ENCODE measurements around the gene SGK1.
A peak's percentile ranks its signal among the peaks of the same experiment; 100 is the strongest.

Gene SGK1

DNA sequence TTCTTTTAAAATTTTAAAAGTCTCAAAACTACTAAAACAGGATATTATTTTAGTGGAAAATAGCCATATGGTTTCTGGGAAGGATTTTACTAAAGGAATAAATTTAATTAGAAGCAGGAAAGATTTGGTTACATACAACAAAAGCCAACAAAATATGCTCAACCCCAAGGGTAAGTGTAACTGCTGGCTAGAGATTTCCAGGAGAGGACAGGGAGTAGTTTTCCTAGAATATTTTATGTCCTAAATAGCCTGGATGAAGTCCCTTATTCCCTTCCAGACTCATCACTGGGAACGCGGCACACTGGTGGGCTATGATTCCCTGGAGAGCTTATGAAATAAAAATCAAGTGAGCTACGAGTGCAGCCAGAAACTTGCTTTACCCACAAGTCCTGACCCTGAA is 66.6 kb downstream of the SGK1 start:
- no peak overlapping the region for H3K4me3 ChIP-seq (ENCODE audit: control insufficient read depth, low read depth, low read length)
- TF ChIP-seq, protein P1, sequence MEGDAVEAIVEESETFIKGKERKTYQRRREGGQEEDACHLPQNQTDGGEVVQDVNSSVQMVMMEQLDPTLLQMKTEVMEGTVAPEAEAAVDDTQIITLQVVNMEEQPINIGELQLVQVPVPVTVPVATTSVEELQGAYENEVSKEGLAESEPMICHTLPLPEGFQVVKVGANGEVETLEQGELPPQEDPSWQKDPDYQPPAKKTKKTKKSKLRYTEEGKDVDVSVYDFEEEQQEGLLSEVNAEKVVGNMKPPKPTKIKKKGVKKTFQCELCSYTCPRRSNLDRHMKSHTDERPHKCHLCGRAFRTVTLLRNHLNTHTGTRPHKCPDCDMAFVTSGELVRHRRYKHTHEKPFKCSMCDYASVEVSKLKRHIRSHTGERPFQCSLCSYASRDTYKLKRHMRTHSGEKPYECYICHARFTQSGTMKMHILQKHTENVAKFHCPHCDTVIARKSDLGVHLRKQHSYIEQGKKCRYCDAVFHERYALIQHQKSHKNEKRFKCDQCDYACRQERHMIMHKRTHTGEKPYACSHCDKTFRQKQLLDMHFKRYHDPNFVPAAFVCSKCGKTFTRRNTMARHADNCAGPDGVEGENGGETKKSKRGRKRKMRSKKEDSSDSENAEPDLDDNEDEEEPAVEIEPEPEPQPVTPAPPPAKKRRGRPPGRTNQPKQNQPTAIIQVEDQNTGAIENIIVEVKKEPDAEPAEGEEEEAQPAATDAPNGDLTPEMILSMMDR (conservative IDR thresholded peaks at IDR 0.05; ENCODE audit: control insufficient read depth, insufficient read depth, low read depth, low read length): no peak
- DNase-seq (ENCODE audit: low read depth): no peak

DNA sequence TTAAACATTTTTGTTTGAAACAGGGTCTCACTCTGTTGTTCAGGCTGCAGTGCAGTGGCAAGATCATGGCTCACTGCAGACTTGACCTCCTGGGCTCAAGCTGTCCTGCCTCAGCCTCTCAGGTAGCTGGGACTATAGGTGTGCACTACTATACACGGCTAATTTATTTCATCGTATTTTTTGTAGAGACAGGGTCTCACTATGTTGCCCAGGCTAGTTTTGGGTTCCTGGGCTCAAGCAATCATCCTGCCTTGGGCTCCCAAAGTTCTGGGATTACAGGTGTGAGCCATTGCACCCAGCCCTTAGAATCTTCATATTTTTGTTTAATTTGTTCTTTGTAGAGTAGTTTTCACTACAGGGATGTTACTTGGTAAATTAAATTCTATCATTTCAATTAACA is 67.1 kb downstream of the SGK1 start:
- TF ChIP-seq, protein P1 (conservative IDR thresholded peaks at IDR 0.05; ENCODE audit: control insufficient read depth, insufficient read depth, low read depth, low read length): no peak
- no peak for DNase-seq (ENCODE audit: low read depth)
- no peak overlapping the region for H3K4me3 ChIP-seq (ENCODE audit: control insufficient read depth, low read depth, low read length)

DNA sequence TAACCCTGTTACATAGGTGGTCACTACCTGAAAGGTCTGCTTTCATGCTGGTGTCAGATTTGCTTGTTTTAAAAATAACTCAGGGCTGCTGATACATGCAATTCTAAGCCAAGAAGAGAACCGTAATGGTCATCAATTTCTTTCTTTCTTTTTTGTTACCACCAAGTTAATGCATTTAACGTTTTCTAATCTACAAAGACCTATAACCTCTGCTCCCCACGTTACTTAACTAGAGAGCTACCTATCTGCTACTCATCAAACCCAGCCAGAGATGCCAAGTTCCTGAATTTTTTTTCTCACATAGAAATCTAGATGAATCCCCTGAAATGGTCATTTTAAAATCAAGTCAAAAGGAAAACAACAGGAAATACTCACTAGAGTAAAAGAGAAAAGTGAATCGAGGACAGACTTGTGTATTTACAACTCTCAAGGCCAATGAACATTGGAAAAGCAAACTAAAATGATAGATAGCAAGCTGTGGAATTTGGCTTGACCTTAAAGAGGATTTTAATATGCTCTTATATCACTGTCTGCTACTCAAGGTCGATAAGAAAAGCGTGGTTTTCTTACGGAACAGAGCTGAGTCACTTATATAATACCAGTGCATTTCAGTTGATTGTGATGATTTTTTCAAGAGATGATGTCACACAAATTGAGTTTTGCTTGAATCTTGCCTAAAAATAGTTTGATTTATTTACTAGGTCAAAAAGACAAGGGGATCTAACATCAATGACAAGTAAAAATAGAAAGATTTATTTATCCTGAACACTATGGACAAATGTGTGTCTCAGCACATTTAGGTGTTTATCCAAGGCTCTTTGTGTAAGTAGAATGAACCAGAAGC is 67.9 kb downstream of the SGK1 start:
- H3K4me3 ChIP-seq (ENCODE audit: control insufficient read depth, low read depth, low read length): no peak overlapping the region
- DNase-seq (ENCODE audit: low read depth): peak; percentile 57
- TF ChIP-seq, protein P1 (conservative IDR thresholded peaks at IDR 0.05; ENCODE audit: control insufficient read depth, insufficient read depth, low read depth, low read length): no peak

DNA sequence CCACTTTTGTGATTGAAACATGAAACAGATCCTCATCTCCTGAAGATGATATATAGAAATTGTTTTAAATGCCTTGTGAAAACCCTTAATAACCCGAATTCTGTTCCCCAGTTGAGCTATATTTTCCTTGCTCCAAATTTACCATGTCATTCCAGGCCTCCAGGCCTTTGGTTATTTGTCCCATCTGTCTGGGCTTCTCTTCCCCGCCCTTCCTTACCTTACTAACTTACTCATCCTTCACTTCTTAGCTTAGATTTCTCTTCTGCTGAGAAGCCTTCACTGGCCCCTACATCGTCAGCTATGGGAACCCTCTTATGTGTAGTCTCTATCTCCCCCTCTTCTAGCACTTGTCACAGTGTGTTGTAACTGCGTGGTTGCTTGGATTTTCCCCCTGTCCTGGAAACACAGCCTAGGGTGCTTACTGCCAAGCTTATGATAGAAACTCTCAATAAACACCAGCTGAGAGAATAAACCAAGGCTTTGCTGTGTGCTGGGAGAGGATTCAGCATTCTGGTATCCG is 68.6 kb downstream of the SGK1 start:
- no peak overlapping the region for H3K4me3 ChIP-seq (ENCODE audit: control insufficient read depth, low read depth, low read length)
- TF ChIP-seq, protein P1 (conservative IDR thresholded peaks at IDR 0.05; ENCODE audit: control insufficient read depth, insufficient read depth, low read depth, low read length): no peak
- no peak for DNase-seq (ENCODE audit: low read depth)

DNA sequence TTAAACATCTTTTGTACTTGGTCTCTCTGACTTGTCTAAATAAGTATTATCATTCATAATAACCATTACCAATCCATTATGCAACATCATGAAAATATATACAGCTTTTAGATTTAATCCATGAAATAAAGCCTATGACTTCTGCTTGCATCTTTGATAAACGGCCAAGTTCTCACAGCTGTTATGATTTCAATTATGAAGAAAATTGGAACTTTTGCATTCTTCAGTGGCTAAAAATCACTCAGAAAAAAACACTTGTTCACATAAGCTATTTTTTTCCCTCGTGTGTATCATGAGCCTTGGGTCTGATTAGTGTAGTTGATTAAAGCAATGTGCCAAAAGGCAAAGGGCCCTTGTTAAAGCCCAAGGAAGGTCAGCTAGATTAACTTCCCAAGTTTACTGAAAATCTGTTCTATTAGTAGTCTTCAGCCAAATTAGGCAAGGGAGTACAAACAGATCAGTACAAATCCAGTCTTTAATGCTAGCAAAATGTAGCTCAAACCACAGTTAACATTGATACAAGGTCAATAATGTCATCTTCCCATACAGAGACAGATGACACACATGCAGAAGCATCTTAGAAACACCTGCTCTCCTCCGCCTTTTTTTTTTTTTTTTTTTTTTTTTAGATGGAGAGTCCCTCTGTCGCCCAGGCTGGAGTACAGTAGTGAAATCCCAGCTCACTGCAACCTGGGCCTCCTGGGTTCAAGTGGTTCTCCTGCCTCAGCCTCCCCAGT is 69.9 kb downstream of the SGK1 start:
- H3K4me3 ChIP-seq (ENCODE audit: control insufficient read depth, low read depth, low read length): no peak overlapping the region
- no peak for DNase-seq (ENCODE audit: low read depth)
- TF ChIP-seq, protein P1 (conservative IDR thresholded peaks at IDR 0.05; ENCODE audit: control insufficient read depth, insufficient read depth, low read depth, low read length): no peak

DNA sequence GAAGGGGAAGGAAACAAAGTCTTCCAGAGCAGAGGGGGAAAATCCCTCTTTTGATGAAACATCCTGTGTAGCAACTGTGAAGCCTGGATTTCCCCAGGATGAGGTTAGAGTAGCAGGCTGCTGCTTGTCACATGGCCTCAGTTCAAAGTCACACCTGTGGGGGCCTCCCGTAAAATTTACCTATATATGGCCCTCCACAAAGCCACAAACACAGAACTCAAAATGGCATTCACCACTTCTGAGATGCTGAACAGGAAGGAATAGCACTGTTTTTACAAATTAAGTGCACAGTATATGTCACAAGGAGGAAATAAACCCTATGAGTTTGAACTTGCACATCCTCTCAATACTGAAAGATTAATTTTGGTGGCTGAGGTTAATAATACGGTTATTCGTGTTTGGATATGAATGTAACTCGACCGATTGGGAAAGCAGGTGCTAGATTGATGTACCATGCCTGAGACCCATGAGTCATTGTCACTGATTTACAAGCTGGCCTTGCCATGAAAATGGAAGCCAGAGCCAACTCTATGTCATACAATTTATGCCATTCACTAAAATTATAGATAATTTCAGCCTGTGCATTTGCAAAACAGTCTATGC is 70.6 kb downstream of the SGK1 start:
- TF ChIP-seq, protein P1 (conservative IDR thresholded peaks at IDR 0.05; ENCODE audit: control insufficient read depth, insufficient read depth, low read depth, low read length): no peak
- no peak for DNase-seq (ENCODE audit: low read depth)
- H3K4me3 ChIP-seq (ENCODE audit: control insufficient read depth, low read depth, low read length): no peak overlapping the region
